GM12872 (cell line): ENCODE data around the gene XIRP1.

Experiments
- TF ChIP-seq, protein P1 (sequence below): IDR thresholded peaks from 3 replicates; pipeline ENCODE4 v1.5.1; 2011; ENCODE audit warnings: low read depth, mild to moderate bottlenecking, low read length, moderate library complexity; ENCODE audit not compliant: insufficient read depth

XIRP1 gene

DNA sequence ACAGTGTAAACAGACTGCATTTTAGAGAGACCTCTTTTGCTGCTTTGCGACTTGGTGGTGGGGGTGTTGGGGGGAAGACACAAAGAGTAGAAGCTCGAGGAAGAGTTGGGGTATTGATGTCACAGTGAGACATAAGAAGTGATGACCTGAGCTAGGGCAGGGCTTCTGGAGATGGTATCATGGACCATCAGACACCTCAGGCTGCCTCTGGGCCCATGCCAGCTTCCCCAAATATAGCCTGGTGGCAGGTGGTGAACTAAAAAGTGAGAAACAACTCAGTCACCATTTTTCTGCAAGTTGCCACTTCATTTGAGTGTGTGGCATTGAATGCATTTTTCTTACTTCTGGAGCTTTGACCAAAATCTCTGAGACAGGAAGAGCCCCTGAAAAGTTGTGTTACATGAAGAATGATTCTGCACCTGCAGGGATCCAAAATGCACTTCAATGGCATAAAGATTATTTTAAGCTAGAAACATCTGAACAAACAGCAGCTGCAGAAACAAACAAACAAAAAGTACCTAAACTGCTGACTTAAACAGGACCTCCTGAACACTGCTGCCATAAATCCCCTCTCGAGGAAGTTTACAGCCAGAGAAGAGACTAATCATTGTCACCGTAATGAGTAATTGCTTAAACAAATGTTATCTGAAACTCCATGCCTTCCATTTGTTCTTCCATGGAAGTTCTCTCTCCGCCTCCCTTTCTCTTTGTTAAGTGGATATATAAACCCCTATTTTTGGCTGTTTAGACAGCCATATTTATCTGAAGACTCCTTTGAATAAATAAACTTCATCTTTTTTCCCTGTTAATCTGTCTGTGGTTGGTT is 15.2 kb upstream of the XIRP1 start:
- TF ChIP-seq, protein P1, sequence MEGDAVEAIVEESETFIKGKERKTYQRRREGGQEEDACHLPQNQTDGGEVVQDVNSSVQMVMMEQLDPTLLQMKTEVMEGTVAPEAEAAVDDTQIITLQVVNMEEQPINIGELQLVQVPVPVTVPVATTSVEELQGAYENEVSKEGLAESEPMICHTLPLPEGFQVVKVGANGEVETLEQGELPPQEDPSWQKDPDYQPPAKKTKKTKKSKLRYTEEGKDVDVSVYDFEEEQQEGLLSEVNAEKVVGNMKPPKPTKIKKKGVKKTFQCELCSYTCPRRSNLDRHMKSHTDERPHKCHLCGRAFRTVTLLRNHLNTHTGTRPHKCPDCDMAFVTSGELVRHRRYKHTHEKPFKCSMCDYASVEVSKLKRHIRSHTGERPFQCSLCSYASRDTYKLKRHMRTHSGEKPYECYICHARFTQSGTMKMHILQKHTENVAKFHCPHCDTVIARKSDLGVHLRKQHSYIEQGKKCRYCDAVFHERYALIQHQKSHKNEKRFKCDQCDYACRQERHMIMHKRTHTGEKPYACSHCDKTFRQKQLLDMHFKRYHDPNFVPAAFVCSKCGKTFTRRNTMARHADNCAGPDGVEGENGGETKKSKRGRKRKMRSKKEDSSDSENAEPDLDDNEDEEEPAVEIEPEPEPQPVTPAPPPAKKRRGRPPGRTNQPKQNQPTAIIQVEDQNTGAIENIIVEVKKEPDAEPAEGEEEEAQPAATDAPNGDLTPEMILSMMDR, result no peak

DNA sequence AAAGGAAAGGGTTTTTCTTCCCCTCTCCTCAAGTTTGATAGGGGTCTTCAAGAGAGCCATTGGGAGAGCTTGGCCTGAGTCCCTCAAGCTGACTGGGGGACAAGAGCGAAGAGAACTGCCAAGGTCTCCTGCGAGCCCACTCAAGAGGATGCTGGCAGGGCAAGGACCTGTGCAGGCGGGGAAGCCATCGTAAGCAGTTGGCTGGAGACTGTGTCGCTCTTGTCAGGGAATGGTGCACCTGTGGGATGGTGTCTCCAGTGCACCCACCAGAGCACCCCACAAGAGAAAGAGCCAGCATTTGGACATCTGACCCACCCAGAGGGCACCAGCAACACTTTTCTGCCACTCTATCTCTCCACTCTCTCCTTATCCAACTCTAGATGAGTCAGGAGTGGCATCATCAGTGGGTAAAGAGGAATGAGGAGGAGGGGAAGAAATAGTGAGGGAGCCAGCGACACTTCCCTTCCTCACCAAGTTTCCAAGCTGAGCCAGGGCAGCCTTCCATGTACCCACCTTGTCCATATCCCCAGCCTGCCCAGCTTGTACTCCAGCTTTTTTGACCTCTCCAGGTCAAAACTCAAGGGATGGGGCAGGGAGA is 13.6 kb upstream of the XIRP1 start:
- TF ChIP-seq, protein P1, result no peak

DNA sequence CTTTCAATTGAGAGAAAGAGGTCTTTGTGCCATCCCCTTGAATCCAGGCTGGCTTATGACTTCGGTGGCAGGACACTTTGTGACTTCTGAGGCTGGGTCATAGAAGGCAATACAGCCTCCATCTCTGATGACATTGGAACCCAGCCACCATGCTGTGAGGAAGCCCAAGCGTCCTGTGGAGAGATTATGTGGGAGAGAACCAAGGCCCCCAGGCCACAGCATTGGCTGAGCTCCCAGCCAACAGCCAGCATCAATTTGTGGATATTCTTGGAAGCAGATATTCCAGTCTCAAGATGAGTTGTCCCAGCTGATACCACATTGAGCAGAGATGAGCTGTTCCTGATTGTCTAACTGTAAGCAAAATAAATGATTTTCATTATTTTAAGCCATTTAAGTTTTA is 12.7 kb upstream of the XIRP1 start:
- TF ChIP-seq, protein P1, result no peak

DNA sequence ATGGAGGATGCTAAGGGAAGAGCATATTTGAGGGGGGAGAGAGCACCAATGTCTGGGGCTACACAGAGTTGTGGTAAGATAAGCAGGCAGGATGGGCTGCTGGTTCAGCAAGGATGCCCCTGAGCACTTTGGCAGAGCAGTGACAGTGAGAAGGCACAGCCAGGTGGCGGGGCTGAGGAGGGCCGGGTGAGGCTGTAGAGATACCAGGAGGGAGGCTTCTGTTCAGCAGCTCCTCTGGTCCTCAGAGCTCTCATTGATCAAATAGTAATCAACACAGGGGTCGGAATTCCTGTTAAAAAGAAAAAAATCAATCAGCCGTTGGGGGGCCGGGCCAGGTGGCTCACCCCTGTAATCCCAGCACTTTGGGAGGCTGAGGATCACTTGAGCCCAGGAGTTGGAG is 11.5 kb upstream of the XIRP1 start:
- TF ChIP-seq, protein P1, result no peak

DNA sequence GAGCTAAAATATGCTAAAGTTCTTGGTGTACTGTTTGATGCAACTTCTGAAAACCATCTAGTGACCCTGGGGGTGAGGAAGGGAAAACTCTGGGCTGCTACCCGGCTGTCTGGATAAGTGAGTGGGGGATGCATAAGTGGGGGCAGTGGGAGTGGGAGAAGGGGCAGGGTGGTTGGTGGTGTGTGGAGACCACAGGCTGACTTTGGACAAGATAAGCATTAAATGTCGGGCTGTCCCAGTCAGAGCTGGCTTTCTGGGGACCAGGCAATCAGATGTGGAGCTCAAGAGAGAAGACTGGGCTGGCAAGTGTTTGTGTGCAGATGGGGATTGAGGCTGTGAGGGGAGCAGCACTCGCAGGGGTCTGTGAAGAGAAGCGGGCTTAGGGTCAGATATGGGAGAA is 11.0 kb upstream of the XIRP1 start:
- TF ChIP-seq, protein P1, result no peak

DNA sequence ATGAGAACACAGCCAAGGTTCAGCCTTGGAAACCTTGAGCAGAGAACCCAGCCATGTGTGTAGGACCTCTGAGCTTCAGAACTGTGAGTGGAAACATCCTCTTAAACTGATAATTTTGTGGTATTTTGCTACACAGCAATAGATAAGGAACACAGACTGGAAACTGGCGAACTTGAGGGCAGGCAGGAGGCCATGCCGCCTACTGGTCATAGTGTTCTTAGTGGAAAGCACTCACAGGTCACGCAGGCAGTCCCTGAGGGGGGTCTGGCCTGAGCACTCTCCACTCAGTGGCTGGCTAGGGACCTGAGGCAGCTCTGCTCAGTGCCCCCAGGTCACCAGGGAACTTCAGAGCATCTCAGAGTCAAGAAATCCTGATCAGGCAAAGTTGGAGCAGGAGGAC is 9.7 kb upstream of the XIRP1 start:
- TF ChIP-seq, protein P1, result 0 out of 3 replicates have a peak, but pooled peaks have one; percentile 4

DNA sequence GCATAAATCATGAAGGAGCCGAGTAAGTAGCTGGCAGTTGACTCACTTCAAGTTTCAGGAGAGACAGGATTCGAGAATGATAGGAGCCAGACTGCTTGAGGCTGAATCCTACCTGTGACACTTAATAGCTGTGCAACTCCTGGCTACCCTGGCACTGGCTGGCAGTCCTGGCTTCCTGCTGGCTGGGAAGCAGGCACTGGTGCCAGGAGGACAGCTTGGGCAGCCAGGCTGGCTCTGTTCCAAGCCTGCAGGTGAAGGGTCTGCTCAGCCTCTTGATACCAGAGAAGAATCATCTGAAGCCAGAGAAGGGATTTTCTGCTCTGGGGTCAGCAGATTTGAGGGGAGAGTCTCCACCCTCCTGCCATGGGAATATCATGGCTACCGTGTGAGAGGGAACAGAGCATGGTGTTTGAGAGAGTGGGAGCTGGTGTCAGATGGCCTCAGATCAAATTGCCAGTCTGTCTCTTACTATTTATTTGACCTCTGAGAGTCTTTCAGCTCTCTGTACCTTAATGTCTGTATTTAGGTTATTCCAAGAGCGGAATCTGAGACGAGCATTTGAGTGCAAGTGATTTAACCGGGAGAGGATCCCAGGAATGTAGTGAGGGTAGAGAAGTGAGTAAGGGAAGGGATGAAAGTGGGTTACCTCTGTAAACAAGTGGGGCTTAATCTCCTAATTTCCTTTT is 4.4 kb upstream of the XIRP1 start:
- TF ChIP-seq, protein P1, result no peak
